GM18951 (cell line): ENCODE results near the gene KRTAP5-4.
"Not testable (repeated sequence)": the region's sequence is repeated elsewhere in the genome, so short reads cannot be mapped to it uniquely, and the experiment has no call there.

Experiments
- POLR2A ChIP-seq: IDR thresholded peaks from 4 replicates; pipeline ENCODE4 v1.6.1; 2011; ENCODE audit warnings: mild to moderate bottlenecking; ENCODE audit not compliant: insufficient read length, insufficient read depth; ENCODE audit errors: extremely low read depth
- in situ Hi-C: fragments of 300-500 bp; cut with MboI; formaldehyde crosslinking; loops from one replicate; pipeline ENCODE4 v1.12.0; 2022; ENCODE audit warnings: low sequenced_read_pairs, mixed read lengths, inconsistent platforms; ENCODE audit not compliant: unreplicated experiment

The KRTAP5-4 gene

GRCh38 chr11:1623716-1624115 lies 1.8 kb upstream of the KRTAP5-4 start:
- TF ChIP-seq POLR2A = no peak
- in situ Hi-C loops = no loop called here

- in situ Hi-C loops = no loop called here
- no peak for TF ChIP-seq POLR2A
Measured at GRCh38 chr11:1619449-1619848, 2.5 kb downstream of the KRTAP5-4 start.

GRCh38 chr11:1618231-1618630 lies 3.7 kb downstream of the KRTAP5-4 start:
- in situ Hi-C loops = no loop called here
- TF ChIP-seq POLR2A = no peak

- in situ Hi-C loops = no loop called here
Measured at GRCh38 chr11:1608363-1608762, 13.6 kb downstream of the KRTAP5-4 start, which contains the start of gene KRTAP5-3. KRTAP5-3 (minus strand) TSS chr11:1608463; CDS start chr11:1608385, 78 bp downstream.

GRCh38 chr11:1607901-1608300 lies 14.0 kb downstream of the KRTAP5-4 start:
- in situ Hi-C loops = not testable (repeated sequence)

More at GRCh38 chr11:1608363-1608762, 13.6 kb downstream of the KRTAP5-4 start, which contains the start of gene KRTAP5-3:
- TF ChIP-seq POLR2A = no peak

- in situ Hi-C loops = not testable (repeated sequence)
Measured at GRCh38 chr11:1607156-1607845, 14.6 kb downstream of the KRTAP5-4 start.

GRCh38 chr11:1605923-1606322 lies 16.0 kb downstream of the KRTAP5-4 start:
- in situ Hi-C loops = not testable (repeated sequence)

GRCh38 chr11:1604711-1605110 lies 17.2 kb downstream of the KRTAP5-4 start:
- in situ Hi-C loops = no loop called here

GRCh38 chr11:1604181-1604580 lies 17.8 kb downstream of the KRTAP5-4 start:
- in situ Hi-C loops = no loop called here
- no peak for TF ChIP-seq POLR2A

More at GRCh38 chr11:1604711-1605110, 17.2 kb downstream of the KRTAP5-4 start:
- no peak for TF ChIP-seq POLR2A

- no peak for TF ChIP-seq POLR2A
- in situ Hi-C loops = no loop called here
Measured at GRCh38 chr11:1603629-1604028, 18.3 kb downstream of the KRTAP5-4 start.

- in situ Hi-C loops = not testable (repeated sequence)
Measured at GRCh38 chr11:1601663-1602062, 20.3 kb downstream of the KRTAP5-4 start.

GRCh38 chr11:1600626-1601025 lies 21.3 kb downstream of the KRTAP5-4 start:
- in situ Hi-C loops = no loop called here
- TF ChIP-seq POLR2A = no peak

GRCh38 chr11:1598816-1599215 lies 23.1 kb downstream of the KRTAP5-4 start:
- in situ Hi-C loops = no loop called here
- TF ChIP-seq POLR2A = no peak

- in situ Hi-C loops = not testable (repeated sequence)
Measured at GRCh38 chr11:1598406-1598805, 23.5 kb downstream of the KRTAP5-4 start.

- in situ Hi-C loops = no loop called here
Measured at GRCh38 chr11:1597994-1598380, 24.0 kb downstream of the KRTAP5-4 start, which contains the start of gene KRTAP5-2. KRTAP5-2 (minus strand) TSS chr11:1598294; CDS start chr11:1598250, 44 bp downstream.

More at GRCh38 chr11:1597994-1598380, 24.0 kb downstream of the KRTAP5-4 start, which contains the start of gene KRTAP5-2:
- no peak for TF ChIP-seq POLR2A
